HG03135 (cell line): Measurements from ENCODE around the gene ITIH6.
"Not testable (repeated sequence)": the region's sequence is repeated elsewhere in the genome, so short reads cannot be mapped to it uniquely, and the experiment has no call there.

Experiments used
- ATAC-seq: cut with Tn5 transposase; IDR thresholded peaks from one replicate; pipeline ENCODE4 v1.9.1; 2021; ENCODE audit warnings: mild to moderate bottlenecking, moderate library complexity; ENCODE audit not compliant: unreplicated experiment

Gene ITIH6, protein sequence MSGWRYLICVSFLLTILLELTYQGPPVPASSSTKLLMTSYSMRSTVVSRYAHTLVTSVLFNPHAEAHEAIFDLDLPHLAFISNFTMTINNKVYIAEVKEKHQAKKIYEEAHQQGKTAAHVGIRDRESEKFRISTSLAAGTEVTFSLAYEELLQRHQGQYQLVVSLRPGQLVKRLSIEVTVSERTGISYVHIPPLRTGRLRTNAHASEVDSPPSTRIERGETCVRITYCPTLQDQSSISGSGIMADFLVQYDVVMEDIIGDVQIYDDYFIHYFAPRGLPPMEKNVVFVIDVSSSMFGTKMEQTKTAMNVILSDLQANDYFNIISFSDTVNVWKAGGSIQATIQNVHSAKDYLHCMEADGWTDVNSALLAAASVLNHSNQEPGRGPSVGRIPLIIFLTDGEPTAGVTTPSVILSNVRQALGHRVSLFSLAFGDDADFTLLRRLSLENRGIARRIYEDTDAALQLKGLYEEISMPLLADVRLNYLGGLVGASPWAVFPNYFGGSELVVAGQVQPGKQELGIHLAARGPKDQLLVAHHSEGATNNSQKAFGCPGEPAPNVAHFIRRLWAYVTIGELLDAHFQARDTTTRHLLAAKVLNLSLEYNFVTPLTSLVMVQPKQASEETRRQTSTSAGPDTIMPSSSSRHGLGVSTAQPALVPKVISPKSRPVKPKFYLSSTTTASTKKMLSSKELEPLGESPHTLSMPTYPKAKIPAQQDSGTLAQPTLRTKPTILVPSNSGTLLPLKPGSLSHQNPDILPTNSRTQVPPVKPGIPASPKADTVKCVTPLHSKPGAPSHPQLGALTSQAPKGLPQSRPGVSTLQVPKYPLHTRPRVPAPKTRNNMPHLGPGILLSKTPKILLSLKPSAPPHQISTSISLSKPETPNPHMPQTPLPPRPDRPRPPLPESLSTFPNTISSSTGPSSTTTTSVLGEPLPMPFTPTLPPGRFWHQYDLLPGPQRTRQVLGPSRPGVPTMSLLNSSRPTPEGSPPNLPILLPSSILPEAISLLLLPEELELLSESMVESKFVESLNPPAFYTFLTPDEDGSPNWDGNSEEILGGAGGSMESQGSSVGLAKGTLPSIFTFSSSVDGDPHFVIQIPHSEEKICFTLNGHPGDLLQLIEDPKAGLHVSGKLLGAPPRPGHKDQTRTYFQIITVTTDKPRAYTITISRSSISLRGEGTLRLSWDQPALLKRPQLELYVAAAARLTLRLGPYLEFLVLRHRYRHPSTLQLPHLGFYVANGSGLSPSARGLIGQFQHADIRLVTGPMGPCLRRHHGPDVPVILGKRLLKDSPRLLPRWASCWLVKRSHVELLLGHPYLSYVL

DNA sequence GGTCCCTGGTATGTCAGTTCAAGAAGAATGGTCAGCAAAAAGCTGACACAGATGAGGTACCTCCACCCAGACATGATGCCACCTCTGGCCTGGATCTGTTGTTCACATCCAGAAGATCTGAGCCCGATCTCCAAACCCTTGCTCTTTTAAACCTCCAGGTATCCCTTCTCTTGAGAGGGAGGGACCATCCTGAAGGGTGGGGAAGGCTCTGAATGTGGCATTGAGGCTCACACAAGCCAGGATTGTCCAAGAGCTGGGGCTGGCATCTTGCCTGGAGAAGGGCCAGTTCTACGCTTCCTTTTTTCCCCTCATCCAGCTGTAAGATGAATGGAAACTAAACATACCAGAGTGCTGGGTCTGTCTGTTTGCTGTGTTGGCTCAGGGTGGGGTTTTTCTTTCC lies at the start of gene ITIH6:
ITIH6 (minus strand) TSS at position 119 of the 400 bp plus-strand sequence; CDS start at position 74, 45 bp downstream.
- ATAC-seq, result no peak

DNA sequence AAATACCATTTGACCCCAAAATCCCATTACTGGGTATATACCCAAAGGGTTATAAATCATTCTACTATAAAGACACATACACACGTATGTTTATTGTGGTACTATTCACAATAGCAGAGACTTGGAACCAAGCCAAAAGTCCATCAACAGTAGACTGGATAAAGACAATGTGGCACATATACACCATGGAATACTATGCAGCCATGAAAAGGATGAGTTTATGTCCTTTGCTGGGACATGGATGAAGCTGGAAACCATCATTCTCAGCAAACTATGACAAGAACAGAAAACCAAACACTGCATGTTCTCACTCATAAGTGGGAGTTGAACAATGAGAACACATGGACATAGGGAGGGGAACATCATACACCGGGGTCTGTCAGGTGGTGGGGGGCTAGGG lies 49.6 kb upstream of the ITIH6 start:
- not testable (repeated sequence) for ATAC-seq

DNA sequence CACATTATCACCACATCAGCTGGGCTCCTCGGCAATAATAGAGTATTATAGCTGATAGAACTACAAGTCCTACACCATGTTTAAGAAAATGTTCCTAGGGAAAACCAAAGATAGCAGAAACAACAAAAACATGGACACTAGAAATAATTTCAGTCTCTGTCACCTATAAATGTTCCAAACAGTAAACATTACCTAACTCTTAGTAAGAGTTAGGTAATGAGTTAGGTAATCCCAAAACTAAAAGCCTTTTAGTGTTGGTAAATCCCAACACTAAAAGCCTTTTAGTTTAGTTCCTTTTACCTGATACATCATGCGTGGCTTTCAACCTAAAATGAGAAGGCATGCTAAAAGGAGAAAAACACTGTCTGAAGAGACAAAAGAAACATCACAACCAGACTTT lies 45.0 kb upstream of the ITIH6 start:
- ATAC-seq, result no peak

GRCh38 chrX:54842607-54843006 lies 44.6 kb upstream of the ITIH6 start:
- no peak for ATAC-seq

- ATAC-seq, result not testable (repeated sequence)
Measured at GRCh38 chrX:54841184-54841874, 43.3 kb upstream of the ITIH6 start.

- ATAC-seq, result no peak
Measured at GRCh38 chrX:54838583-54838982, 40.5 kb upstream of the ITIH6 start.

GRCh38 chrX:54826598-54826997 lies 28.5 kb upstream of the ITIH6 start:
- no peak for ATAC-seq

- ATAC-seq, result no peak
Measured at GRCh38 chrX:54825716-54826438, 27.8 kb upstream of the ITIH6 start.

- ATAC-seq, result no peak
Measured at GRCh38 chrX:54824722-54825121, 26.7 kb upstream of the ITIH6 start.

- ATAC-seq, result no peak
Measured at GRCh38 chrX:54824195-54824594, 26.1 kb upstream of the ITIH6 start.

DNA sequence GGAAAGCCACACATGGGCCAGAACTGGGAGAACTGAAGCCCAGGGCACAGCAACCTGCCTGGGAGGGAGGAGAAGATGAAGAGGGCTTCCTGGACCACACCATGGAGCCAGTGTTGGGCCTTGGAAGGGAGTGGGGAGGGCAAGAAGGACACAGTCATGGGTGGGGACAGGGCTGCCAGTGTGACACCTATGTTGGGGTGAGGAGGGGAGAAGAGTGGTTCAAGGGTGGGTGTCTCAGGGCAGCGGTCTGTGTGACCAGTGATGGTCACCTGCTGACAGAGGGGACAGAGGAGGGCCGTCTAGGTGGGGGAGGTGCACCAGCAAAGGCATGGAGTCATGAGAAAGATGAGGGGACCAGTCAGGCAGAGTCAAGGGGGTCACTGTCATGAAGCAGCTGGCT lies 23.3 kb upstream of the ITIH6 start:
- no peak for ATAC-seq

DNA sequence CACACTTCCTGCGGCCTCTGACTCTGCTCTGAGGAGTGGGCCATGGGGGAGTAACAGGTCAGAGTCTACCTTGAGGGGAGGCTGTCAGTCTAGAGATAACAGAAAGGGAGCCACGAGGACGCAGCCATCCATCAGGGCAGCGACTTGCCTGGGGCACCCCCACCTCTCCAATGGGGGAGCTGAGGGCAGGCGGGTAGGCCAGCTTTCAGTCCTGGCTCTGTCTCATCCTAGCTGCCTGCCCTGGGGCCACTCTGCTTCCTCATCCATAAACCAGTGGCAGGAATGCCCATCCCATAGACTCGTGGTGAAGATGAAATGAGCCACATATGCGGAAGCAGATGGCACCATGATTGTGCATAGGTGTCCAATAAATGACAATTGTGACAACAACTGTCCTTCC lies 22.7 kb upstream of the ITIH6 start:
- no peak for ATAC-seq

GRCh38 chrX:54819201-54819600 lies 21.1 kb upstream of the ITIH6 start:
- no peak for ATAC-seq

DNA sequence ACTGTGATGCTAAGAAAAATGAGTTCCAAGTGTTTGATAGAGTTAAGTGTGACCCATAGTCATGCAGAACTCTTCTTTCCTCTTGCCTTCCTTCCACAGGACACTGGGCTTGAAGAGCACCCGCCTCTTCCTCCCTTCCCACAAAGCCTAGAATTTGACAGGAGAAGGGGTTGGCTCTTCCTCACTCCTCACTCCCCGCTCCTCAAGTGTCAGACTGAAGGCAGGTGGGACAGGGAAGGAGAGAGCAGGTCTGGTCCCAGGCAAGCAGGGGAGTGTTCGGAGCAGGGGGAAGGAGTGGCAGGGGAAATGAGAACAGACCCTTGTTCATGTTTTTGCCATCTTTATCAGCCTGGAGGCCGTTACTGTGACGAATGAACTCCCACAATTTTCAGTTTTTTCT lies 20.2 kb upstream of the ITIH6 start:
- no peak for ATAC-seq

DNA sequence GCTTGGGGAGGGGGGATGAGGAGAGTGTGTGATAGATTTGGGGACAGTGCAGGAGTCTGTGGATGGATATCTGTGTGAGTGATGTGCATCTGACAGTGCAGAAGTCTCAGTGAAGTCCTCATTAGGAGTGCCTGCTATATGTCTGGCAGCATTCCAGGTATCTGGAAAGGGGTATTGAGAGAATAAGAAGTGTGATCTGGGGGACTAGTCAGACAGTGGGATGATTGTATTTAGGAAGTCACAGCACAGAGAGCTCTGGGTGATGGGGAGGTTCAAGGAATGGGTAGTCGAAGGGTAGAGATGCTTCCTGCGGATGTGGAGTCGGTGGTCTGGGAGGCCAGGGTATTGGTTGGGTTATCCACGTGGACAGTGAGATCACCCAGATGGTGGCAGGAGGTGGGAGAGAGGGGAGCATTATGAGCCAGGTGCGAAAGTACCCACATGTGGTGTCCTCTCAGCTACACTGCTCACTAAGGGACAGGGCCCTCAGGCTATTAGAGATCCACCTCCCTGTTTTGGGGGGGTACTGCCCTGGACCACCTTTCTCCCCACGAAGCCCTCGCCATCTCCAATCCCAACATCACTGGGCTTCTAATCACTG lies 19.3 kb upstream of the ITIH6 start:
- no peak for ATAC-seq

DNA sequence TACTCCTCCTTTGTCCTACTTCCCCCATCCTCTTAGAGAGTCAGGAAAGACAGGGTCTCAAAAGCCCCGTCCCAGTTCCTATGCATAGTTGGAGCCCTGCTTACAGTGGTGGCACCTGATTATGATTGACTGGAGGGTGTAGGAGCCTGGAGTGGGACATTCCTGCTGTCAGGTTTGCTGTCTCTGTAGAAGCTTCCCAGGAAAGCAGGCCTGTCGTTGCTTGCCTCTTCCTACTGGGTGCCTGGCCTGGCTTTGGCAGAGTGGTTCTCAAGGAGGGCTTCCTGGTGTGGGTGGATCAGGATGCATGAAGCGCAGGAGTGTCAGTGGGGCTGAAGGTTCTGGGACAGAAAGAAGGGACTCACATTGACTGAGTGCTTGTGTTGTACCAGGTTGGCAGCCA lies 14.3 kb upstream of the ITIH6 start:
- no peak for ATAC-seq

DNA sequence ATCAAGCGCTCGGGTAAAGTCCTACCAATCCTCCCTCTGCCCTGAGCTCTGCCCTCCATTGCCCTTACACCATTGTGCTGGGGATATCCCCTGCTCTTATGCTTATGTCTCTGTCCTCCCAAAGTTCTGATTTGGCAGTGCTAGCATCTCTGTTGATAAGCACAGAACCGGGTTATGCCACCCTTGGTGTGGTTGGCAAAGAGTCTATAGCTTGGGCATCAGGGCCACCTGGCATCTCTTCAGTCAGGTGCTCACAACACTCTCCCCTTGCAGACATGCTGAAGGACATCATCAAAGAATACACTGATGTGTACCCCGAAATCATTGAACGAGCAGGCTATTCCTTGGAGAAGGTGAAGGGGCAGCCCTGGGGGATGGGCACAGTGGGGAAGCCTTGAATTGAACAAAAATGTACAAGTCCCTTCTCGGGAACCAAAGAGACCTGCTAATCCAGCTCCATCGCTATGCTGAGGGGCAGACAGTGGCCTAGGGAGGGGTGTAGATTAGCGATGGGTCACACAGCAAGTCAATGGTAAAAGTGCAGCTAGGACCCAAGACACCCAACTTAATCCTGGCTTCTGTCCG lies 13.3 kb upstream of the ITIH6 start:
- ATAC-seq, result no peak

GRCh38 chrX:54810532-54810931 lies 12.5 kb upstream of the ITIH6 start:
- no peak for ATAC-seq
